ENCODE measurements around the gene SEPTIN1.

SEPTIN1 gene

GRCh38 chr16:30382111-30382881 lies at the start of gene SEPTIN1:
TSS of gene SEPTIN1 (minus strand) at chr16:30382561. CDS start at chr16:30382542, 19 bp downstream.
- peak; percentile 51 to 62 for DNase-seq (ENCODE audit: low read depth in 2 of 2)

- no peak for DNase-seq (ENCODE audit: low read depth in 2 of 2)
Measured at GRCh38 chr16:30430428-30430970, 48.1 kb upstream of the SEPTIN1 start.

GRCh38 chr16:30429678-30430427 lies 47.5 kb upstream of the SEPTIN1 start, which contains the start of gene DCTPP1:
TSS of gene DCTPP1 (minus strand) at chr16:30430030. CDS start at chr16:30429980, 50 bp downstream.
- peak; percentile 90 to 96 for DNase-seq (ENCODE audit: low read depth in 2 of 2)

GRCh38 chr16:30429418-30429677 lies 47.0 kb upstream of the SEPTIN1 start:
- no peak for DNase-seq (ENCODE audit: low read depth in 2 of 2)

- DNase-seq (ENCODE audit: low read depth in 2 of 2): no peak
Measured at GRCh38 chr16:30428055-30428454, 45.7 kb upstream of the SEPTIN1 start.

- no peak for DNase-seq (ENCODE audit: low read depth in 2 of 2)
Measured at GRCh38 chr16:30421010-30421409, 38.6 kb upstream of the SEPTIN1 start.

GRCh38 chr16:30418350-30419181 lies 36.2 kb upstream of the SEPTIN1 start:
- no peak for DNase-seq (ENCODE audit: low read depth in 2 of 2)

GRCh38 chr16:30417529-30418349 lies 35.4 kb upstream of the SEPTIN1 start:
- DNase-seq (ENCODE audit: low read depth in 2 of 2): peak; percentile 74 to 81

GRCh38 chr16:30416624-30417528 lies 34.5 kb upstream of the SEPTIN1 start:
- DNase-seq (ENCODE audit: low read depth in 2 of 2): no peak

- DNase-seq (ENCODE audit: low read depth in 2 of 2): no peak
Measured at GRCh38 chr16:30416047-30416603, 33.8 kb upstream of the SEPTIN1 start.

GRCh38 chr16:30414159-30414558 lies 31.8 kb upstream of the SEPTIN1 start:
- no peak for DNase-seq (ENCODE audit: low read depth in 2 of 2)

GRCh38 chr16:30413112-30413806 lies 30.9 kb upstream of the SEPTIN1 start:
- no peak for DNase-seq (ENCODE audit: low read depth in 2 of 2)

GRCh38 chr16:30409125-30410060 lies 27.0 kb upstream of the SEPTIN1 start:
- DNase-seq (ENCODE audit: low read depth in 2 of 2): peak; percentile 78 to 87

- DNase-seq (ENCODE audit: low read depth in 2 of 2): no peak
Measured at GRCh38 chr16:30407804-30408534, 25.6 kb upstream of the SEPTIN1 start.

- DNase-seq (ENCODE audit: low read depth in 2 of 2): peak; percentile 74 to 83
Measured at GRCh38 chr16:30407102-30407803, 24.9 kb upstream of the SEPTIN1 start, which contains the start of gene ZNF771. TSS of gene ZNF771 (plus strand) at chr16:30407606. CDS start at chr16:30408054, 448 bp downstream.

GRCh38 chr16:30406795-30407101 lies 24.4 kb upstream of the SEPTIN1 start:
- DNase-seq (ENCODE audit: low read depth in 2 of 2): no peak

All from stimulated activated CD8-positive, alpha-beta memory T cell treated with anti-CD3 and anti-CD28 coated beads, Interleukin-15, amount 100 ng/mL, for 4 hours (primary cell).